Parathyroid adenoma (tissue), 2 donors: ENCODE data around the gene REEP1.

ENCODE experiments used
- H2AFZ ChIP-seq: fragments of 300-600 bp; sonication (generic); one replicate; pipeline ENCODE4 v1.7.0; 2017; ENCODE audit warnings: antibody characterized with exemption, mild to moderate bottlenecking
- H3K27ac ChIP-seq: fragments of 300-600 bp; sonication (generic); one replicate; pipeline ENCODE4 v1.7.0; 2017
- H3K27me3 ChIP-seq: fragments of 300-600 bp; sonication (generic); one replicate; pipeline ENCODE4 v1.7.0; 2017; ENCODE audit warnings: low read length; ENCODE audit not compliant: control insufficient read depth, insufficient read depth
- H3K36me3 ChIP-seq: fragments of 300-600 bp; sonication (generic); one replicate; pipeline ENCODE4 v1.7.0; 2017; ENCODE audit warnings: low read length; ENCODE audit not compliant: control insufficient read depth, insufficient read depth
- H3K4me1 ChIP-seq: fragments of 300-600 bp; sonication (generic); one replicate; pipeline ENCODE4 v1.7.0; 2017; ENCODE audit warnings: control low read depth
- H3K4me2 ChIP-seq: fragments of 300-600 bp; sonication (generic); one replicate; pipeline ENCODE4 v1.7.0; 2017; ENCODE audit warnings: low read length
- H3K4me3 ChIP-seq: fragments of 300-600 bp; sonication (generic); one replicate; pipeline ENCODE4 v1.7.0; 2017; ENCODE audit warnings: low read depth, low read length
- H3K79me2 ChIP-seq: fragments of 300-600 bp; sonication (generic); one replicate; pipeline ENCODE4 v1.7.0; 2017; ENCODE audit warnings: control low read depth
- H3K9ac ChIP-seq: fragments of 300-600 bp; sonication (generic); one replicate; pipeline ENCODE4 v1.7.0; 2017; ENCODE audit warnings: mild to moderate bottlenecking
- H3K9me3 ChIP-seq: fragments of 300-600 bp; sonication (generic); one replicate; pipeline ENCODE4 v1.7.0; 2017; ENCODE audit warnings: low read length; ENCODE audit not compliant: control insufficient read depth
- CTCF ChIP-seq: fragments of 300-600 bp; sonication (generic); IDR thresholded peaks from one replicate; pipeline ENCODE4 v1.7.0; 2017; ENCODE audit warnings: antibody characterized with exemption, mild to moderate bottlenecking
- donor health status: primary hyperparathyroidism.

REEP1 gene

GRCh38 chr2:86213699-86214502 lies 123.5 kb downstream of the REEP1 start:
- H3K27ac ChIP-seq, result no peak overlapping the region
- H2AFZ ChIP-seq, result no peak overlapping the region
- H3K4me2 ChIP-seq, result no peak overlapping the region
- H3K4me1 ChIP-seq, result no peaks in the 10 kb centered on the region
- no peaks in the 10 kb centered on the region for H3K27me3 ChIP-seq
- H3K9ac ChIP-seq, result no peak overlapping the region
- TF ChIP-seq CTCF, result no peak
- H3K36me3 ChIP-seq, result no peaks in the 10 kb centered on the region
- no peak overlapping the region for H3K4me3 ChIP-seq
- no peaks in the 10 kb centered on the region for H3K9me3 ChIP-seq
- no peaks in the 10 kb centered on the region for H3K79me2 ChIP-seq

GRCh38 chr2:86213056-86213455 lies 124.4 kb downstream of the REEP1 start:
- H3K36me3 ChIP-seq, result no peaks in the 10 kb centered on the region
- H3K9me3 ChIP-seq, result no peaks in the 10 kb centered on the region
- H3K4me3 ChIP-seq, result no peak overlapping the region
- no peaks in the 10 kb centered on the region for H3K79me2 ChIP-seq
- H3K27me3 ChIP-seq, result no peaks in the 10 kb centered on the region
- no peak overlapping the region for H2AFZ ChIP-seq
- no peak for TF ChIP-seq CTCF
- H3K27ac ChIP-seq, result no peak overlapping the region
- no peaks in the 10 kb centered on the region for H3K4me1 ChIP-seq
- no peak overlapping the region for H3K4me2 ChIP-seq
- no peak overlapping the region for H3K9ac ChIP-seq

- H3K4me1 ChIP-seq, result no peaks in the 10 kb centered on the region
- no peak overlapping the region for H3K27ac ChIP-seq
- H3K9ac ChIP-seq, result no peak overlapping the region
- no peak for TF ChIP-seq CTCF
- no peak overlapping the region for H3K4me2 ChIP-seq
- H3K9me3 ChIP-seq, result no peaks in the 10 kb centered on the region
- H3K27me3 ChIP-seq, result no peaks in the 10 kb centered on the region
- no peaks in the 10 kb centered on the region for H3K36me3 ChIP-seq
- H2AFZ ChIP-seq, result no peak overlapping the region
- H3K4me3 ChIP-seq, result no peak overlapping the region
- no peaks in the 10 kb centered on the region for H3K79me2 ChIP-seq
Observed at GRCh38 chr2:86211796-86212188, 125.6 kb downstream of the REEP1 start.

- Histone ChIP-seq H3K4me2 (no peak overlapping the region), H3K9me3 (no peaks in the 10 kb centered on the region), H3K27ac (no peak overlapping the region), H3K79me2 (no peaks in the 10 kb centered on the region), H3K36me3 (no peaks in the 10 kb centered on the region), H2AFZ (no peak overlapping the region), H3K4me1 (no peaks in the 10 kb centered on the region), H3K9ac (no peak overlapping the region), H3K4me3 (no peak overlapping the region), H3K27me3 (no peaks in the 10 kb centered on the region)
- no peak for TF ChIP-seq CTCF
Observed at GRCh38 chr2:86211033-86211795, 126.2 kb downstream of the REEP1 start.
